GM10266 (cell line): ENCODE results near the gene NECTIN1.

ENCODE experiments used
- DNase-seq: peaks from one replicate; pipeline ENCODE4 v3.0.0; 2012; ENCODE audit errors: extremely low spot score
- CTCF ChIP-seq: IDR thresholded peaks from 2 replicates; pipeline ENCODE4 v1.5.1; 2012; ENCODE audit warnings: mild to moderate bottlenecking, low read depth; ENCODE audit not compliant: control insufficient read depth, insufficient read depth; ENCODE audit errors: missing control alignments

NECTIN1 gene

GRCh38 chr11:119729951-119730613 lies 1.1 kb upstream of the NECTIN1 start:
- no peak for TF ChIP-seq CTCF
- peak; percentile 53 for DNase-seq

- DNase-seq, result no peak
- TF ChIP-seq CTCF, result no peak
Observed at GRCh38 chr11:119729581-119729927, 554 bp upstream of the NECTIN1 start.

- DNase-seq, result peak; percentile 64
- TF ChIP-seq CTCF, result no peak
Observed at GRCh38 chr11:119728211-119728626, 781 bp downstream of the NECTIN1 start.

GRCh38 chr11:119727523-119728151 lies 1.4 kb downstream of the NECTIN1 start:
- peak; percentile 70 for DNase-seq

GRCh38 chr11:119726585-119727522 lies 2.1 kb downstream of the NECTIN1 start:
- TF ChIP-seq CTCF, result no peak
- DNase-seq, result no peak

More at GRCh38 chr11:119727523-119728151, 1.4 kb downstream of the NECTIN1 start:
- TF ChIP-seq CTCF, result peak; percentile 45

GRCh38 chr11:119726150-119726553 lies 2.8 kb downstream of the NECTIN1 start:
- TF ChIP-seq CTCF, result no peak
- DNase-seq, result no peak

GRCh38 chr11:119724956-119725355 lies 4.0 kb downstream of the NECTIN1 start:
- DNase-seq, result no peak
- no peak for TF ChIP-seq CTCF
